Measurements from ENCODE around the gene CCNG2. TPM values are rescaled to one million over a fixed set of nuclear protein-coding genes. Genes with fewer than 3 reads are reported as not detected.

Gene CCNG2
- total and polyA plus RNA-seq, 9 of the 15 experiments (the other 6 are each of a cell fraction or from before 2014, with no cell fraction given), result 0.49 to 6.6 (median 2.9) TPM

DNA sequence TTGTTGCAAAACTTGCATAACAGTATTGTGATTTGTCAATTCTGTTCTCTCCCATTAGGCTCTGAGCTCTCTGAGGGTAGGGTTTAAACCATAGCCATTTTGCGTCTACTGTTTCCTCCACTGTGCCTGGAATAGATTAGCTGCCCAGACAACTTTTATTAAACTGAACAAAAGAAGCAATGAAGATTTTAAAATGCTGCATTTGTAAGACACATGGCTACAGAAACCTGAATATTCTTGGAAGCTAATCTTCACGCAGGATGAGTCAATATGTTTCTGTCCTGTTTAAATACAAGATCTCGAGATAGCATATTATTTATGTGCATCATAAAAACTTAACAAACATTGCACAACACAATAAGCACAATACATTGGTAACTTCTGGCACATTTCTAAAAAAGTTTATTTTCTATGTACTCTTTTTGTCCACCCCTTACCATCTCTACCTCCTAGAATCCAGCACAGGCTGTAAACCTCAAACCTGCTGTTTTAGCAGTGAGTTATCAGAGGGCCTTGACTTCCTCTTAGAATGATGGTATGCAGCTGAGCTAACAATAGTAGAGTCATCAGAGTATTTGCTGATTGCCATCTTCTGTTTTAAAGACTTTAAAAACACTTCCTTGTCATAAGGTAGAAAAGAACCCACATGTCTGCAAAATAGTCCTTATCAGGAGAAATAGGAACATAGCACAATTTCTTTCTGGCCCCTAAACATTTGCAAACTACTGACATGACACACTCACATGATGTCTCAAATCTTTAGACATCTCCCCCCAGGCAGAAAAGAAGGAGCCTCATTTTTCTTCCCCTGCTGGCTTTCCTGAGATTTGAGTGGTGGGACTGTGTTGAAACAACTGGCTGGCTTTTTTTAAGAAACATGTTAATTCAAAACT lies 10.6 kb upstream of the CCNG2 start (continued):
- TF ChIP-seq MCM2 (IDR thresholded peaks at IDR 0.05; ENCODE audit: low read depth) (no peak), EP300 (IDR thresholded peaks at IDR 0.05; ENCODE audit: low read length) (peak; percentile 14; the same call in 1 of the 2 replicates), ZFX (CRISPR knock-in tag; IDR thresholded peaks at IDR 0.05) (no peak), HES1 (IDR thresholded peaks at IDR 0.05; ENCODE audit: low read depth) (0 out of 2 replicates have a peak, but pooled peaks have one; percentile 34), BRD4 (IDR thresholded peaks at IDR 0.05) (no peak), RBM14 (IDR thresholded peaks at IDR 0.05; ENCODE audit: borderline replicate concordance, insufficient read depth, low read depth, low read length) (no peak), CREM (IDR thresholded peaks at IDR 0.05; ENCODE audit: low read depth) (no peak), MCM7 (IDR thresholded peaks at IDR 0.05) (no peak), HMG20B (CRISPR knock-in tag; IDR thresholded peaks at IDR 0.05) (no peak), CREB1 (IDR thresholded peaks at IDR 0.05) (no peak), CREB1 (CRISPR knock-in tag; IDR thresholded peaks at IDR 0.05) (no peak), HNRNPUL1 (IDR thresholded peaks at IDR 0.05; ENCODE audit: low read length) (no peak), SIX5 (IDR thresholded peaks at IDR 0.05; ENCODE audit: borderline replicate concordance in 1 of 2, insufficient read depth in 1 of 2, low read depth in 1 of 2, low read length in 2 of 2) (no peak), ARHGAP35 (IDR thresholded peaks at IDR 0.05; ENCODE audit: partially characterized antibody) (no peak), RFX1 (IDR thresholded peaks at IDR 0.05) (no peak), SMARCA4 (IDR thresholded peaks at IDR 0.05) (peak; percentile 69; the same call in 1 of the 2 replicates), MTA3 (IDR thresholded peaks at IDR 0.05; ENCODE audit: borderline replicate concordance) (no peak), CBFA2T3 (IDR thresholded peaks at IDR 0.05) (peak; percentile 45), LEF1 (IDR thresholded peaks at IDR 0.05) (no peak), RNF2 (IDR thresholded peaks at IDR 0.05) (no peak), ZNF143 (CRISPR knock-in tag; IDR thresholded peaks at IDR 0.05) (no peak), ZNF717 (CRISPR knock-in tag; IDR thresholded peaks at IDR 0.05) (no peak), POLR2B (IDR thresholded peaks at IDR 0.05; ENCODE audit: low read depth, partially characterized antibody) (no peak), MEF2D (tag; conservative IDR thresholded peaks at IDR 0.05; ENCODE audit: low read depth) (no peak), KAT8 (IDR thresholded peaks at IDR 0.05; ENCODE audit: low read depth) (no peak), ZNF3 (CRISPR knock-in tag; IDR thresholded peaks at IDR 0.05) (no peak), TSC22D4 (tag; IDR thresholded peaks at IDR 0.05) (no peak), NFXL1 (CRISPR knock-in tag; IDR thresholded peaks at IDR 0.05) (no peak)
- TF ChIP-seq, protein P1, sequence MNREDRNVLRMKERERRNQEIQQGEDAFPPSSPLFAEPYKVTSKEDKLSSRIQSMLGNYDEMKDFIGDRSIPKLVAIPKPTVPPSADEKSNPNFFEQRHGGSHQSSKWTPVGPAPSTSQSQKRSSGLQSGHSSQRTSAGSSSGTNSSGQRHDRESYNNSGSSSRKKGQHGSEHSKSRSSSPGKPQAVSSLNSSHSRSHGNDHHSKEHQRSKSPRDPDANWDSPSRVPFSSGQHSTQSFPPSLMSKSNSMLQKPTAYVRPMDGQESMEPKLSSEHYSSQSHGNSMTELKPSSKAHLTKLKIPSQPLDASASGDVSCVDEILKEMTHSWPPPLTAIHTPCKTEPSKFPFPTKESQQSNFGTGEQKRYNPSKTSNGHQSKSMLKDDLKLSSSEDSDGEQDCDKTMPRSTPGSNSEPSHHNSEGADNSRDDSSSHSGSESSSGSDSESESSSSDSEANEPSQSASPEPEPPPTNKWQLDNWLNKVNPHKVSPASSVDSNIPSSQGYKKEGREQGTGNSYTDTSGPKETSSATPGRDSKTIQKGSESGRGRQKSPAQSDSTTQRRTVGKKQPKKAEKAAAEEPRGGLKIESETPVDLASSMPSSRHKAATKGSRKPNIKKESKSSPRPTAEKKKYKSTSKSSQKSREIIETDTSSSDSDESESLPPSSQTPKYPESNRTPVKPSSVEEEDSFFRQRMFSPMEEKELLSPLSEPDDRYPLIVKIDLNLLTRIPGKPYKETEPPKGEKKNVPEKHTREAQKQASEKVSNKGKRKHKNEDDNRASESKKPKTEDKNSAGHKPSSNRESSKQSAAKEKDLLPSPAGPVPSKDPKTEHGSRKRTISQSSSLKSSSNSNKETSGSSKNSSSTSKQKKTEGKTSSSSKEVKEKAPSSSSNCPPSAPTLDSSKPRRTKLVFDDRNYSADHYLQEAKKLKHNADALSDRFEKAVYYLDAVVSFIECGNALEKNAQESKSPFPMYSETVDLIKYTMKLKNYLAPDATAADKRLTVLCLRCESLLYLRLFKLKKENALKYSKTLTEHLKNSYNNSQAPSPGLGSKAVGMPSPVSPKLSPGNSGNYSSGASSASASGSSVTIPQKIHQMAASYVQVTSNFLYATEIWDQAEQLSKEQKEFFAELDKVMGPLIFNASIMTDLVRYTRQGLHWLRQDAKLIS (CRISPR knock-in tag; IDR thresholded peaks at IDR 0.05), result no peak
